Measurements from ENCODE around the gene HLTF. TPM values are rescaled to one million over a fixed set of nuclear protein-coding genes. Genes with fewer than 3 reads are reported as not detected.

Gene HLTF
- total RNA-seq, 3 donors from 2014 or later (not counting 1 experiment from before 2014, with no cell fraction given) = 15.0 to 19.0 (median 18.3) TPM

- peaks cover 8 to 9% of the 10 kb centered on the region in 2 donors for H3K27me3 Mint-ChIP-seq (ENCODE audit: low read depth in 2 of 2)
- H3K4me3 Mint-ChIP-seq = no peak overlapping the region
- WGBS (ENCODE audit: insufficient coverage) = 100% methylated on average over 1 of the region's 1 CpG
- H3K4me1 Mint-ChIP-seq = no peaks in the 10 kb centered on the region
- no peak overlapping the region for H3K4me3 ChIP-seq (ENCODE audit: low read length)
- no peak overlapping the region for H3K27ac Mint-ChIP-seq
- H3K36me3 Mint-ChIP-seq = no peaks in the 10 kb centered on the region
- ATAC-seq (no peak), DNase-seq (no peak)
- H3K9me3 ChIP-seq (ENCODE audit: control insufficient read depth, insufficient read depth, low read length) = no peaks in the 10 kb centered on the region
- no peaks in the 10 kb centered on the region for H3K9me3 Mint-ChIP-seq
- peaks cover 4% of the 10 kb centered on the region for H3K27me3 ChIP-seq (ENCODE audit: control insufficient read depth, insufficient read depth, low read length)
- TF ChIP-seq CTCF (IDR thresholded peaks at IDR 0.05) = no peak
- no peak overlapping the region for H3K27ac ChIP-seq (ENCODE audit: low read length)
- intact Hi-C loops (cut with micrococcal nuclease) = no loop called here
- H3K36me3 ChIP-seq (ENCODE audit: control insufficient read depth, insufficient read depth, low read length) = no peaks in the 10 kb centered on the region
- H3K4me1 ChIP-seq (ENCODE audit: control insufficient read depth, insufficient read depth, low read length) = no peaks in the 10 kb centered on the region
These were observed 105.1 kb downstream of the HLTF start for GRCh38 chr3:148981273-148981672.

Other genes with a start within 250 kb of the HLTF start
- gene CPA3, start 221.2 kb downstream of the HLTF start, total RNA-seq = 10 to 100 TPM in 1 of 3 donors, 1 to 10 TPM in 1, not detected in 1; 1.1 to 59.7 TPM
- gene GYG1, start 95.0 kb downstream of the HLTF start, total RNA-seq = 10 to 100 TPM; 46.6 to 56.5 (median 49.6) TPM
- 10 to 100 TPM; 19.6 to 35.5 (median 24.7) TPM for gene HPS3, start 43.1 kb upstream of the HLTF start, total RNA-seq
- not detected for gene CP, start 135.3 kb upstream of the HLTF start, total RNA-seq
- gene TM4SF18, start 247.1 kb upstream of the HLTF start, total RNA-seq = not detected